ENCODE data around the gene CUL4A.

CUL4A gene

GRCh38 chr13:113171250-113172125 is 37.9 kb upstream of the CUL4A start:
- no peak for TF ChIP-seq CTCF (IDR thresholded peaks at IDR 0.05; ENCODE audit: insufficient read depth, missing control alignments)
- DNase-seq (ENCODE audit: insufficient read length, low spot score) (no peak), FAIRE-seq (no peak)

GRCh38 chr13:113172419-113172926 is 36.9 kb upstream of the CUL4A start:
- no peak for FAIRE-seq
- DNase-seq (ENCODE audit: insufficient read length, low spot score): no peak
- no peak for TF ChIP-seq CTCF (IDR thresholded peaks at IDR 0.05; ENCODE audit: insufficient read depth, missing control alignments)

- DNase-seq (ENCODE audit: insufficient read length, low spot score): no peak
- TF ChIP-seq CTCF (IDR thresholded peaks at IDR 0.05; ENCODE audit: insufficient read depth, missing control alignments): no peak
- no peak for FAIRE-seq
Observed at GRCh38 chr13:113176280-113176679, 33.1 kb upstream of the CUL4A start.

- FAIRE-seq: no peak
- TF ChIP-seq CTCF (IDR thresholded peaks at IDR 0.05; ENCODE audit: insufficient read depth, missing control alignments): no peak
- DNase-seq (ENCODE audit: insufficient read length, low spot score): no peak
Observed at GRCh38 chr13:113176822-113177221, 32.6 kb upstream of the CUL4A start.

- no peak for DNase-seq (ENCODE audit: insufficient read length, low spot score)
- no peak for FAIRE-seq
- TF ChIP-seq CTCF (IDR thresholded peaks at IDR 0.05; ENCODE audit: insufficient read depth, missing control alignments): no peak
Observed at GRCh38 chr13:113178070-113178895, 31.1 kb upstream of the CUL4A start.

GRCh38 chr13:113178896-113179167 is 30.6 kb upstream of the CUL4A start:
- TF ChIP-seq CTCF (IDR thresholded peaks at IDR 0.05; ENCODE audit: insufficient read depth, missing control alignments): no peak
- no peak for DNase-seq (ENCODE audit: insufficient read length, low spot score)
- FAIRE-seq: no peak

Data from D721Med (cell line).